Erythroblast (primary cell): ENCODE results near the gene FOXN1.
"Not testable (repeated sequence)": the region's sequence is repeated elsewhere in the genome, so short reads cannot be mapped to it uniquely, and the experiment has no call there.

Experiments
- DNase-seq, 2 experiments: peaks; one replicate each; lab custom pipeline; 2025; lab: John Stamatoyannopoulos, UW
- GATA1 ChIP-seq: IDR thresholded peaks from 2 replicates; pipeline ENCODE4 v1.6.1; 2011; ENCODE audit warnings: low read depth, mild to moderate bottlenecking, control low read depth, low read length, moderate library complexity
- POLR2A ChIP-seq: IDR thresholded peaks from 2 replicates; pipeline ENCODE4 v1.6.1; 2011; ENCODE audit warnings: mild to moderate bottlenecking, low read length

The FOXN1 gene

GRCh38 chr17:28520687-28521086 is 14.5 kb downstream of the FOXN1 start:
- no peak for DNase-seq
- no peak for TF ChIP-seq GATA1
- no peak for TF ChIP-seq POLR2A

GRCh38 chr17:28521311-28522085 is 15.3 kb downstream of the FOXN1 start:
- no peak for DNase-seq
- TF ChIP-seq GATA1 (no peak), POLR2A (no peak)

- not testable (repeated sequence) for DNase-seq
These were observed 16.1 kb downstream of the FOXN1 start for GRCh38 chr17:28522281-28522680.

GRCh38 chr17:28523186-28523585 is 17.0 kb downstream of the FOXN1 start:
- TF ChIP-seq POLR2A (no peak), GATA1 (no peak)
- no peak for DNase-seq

GRCh38 chr17:28523876-28524275 is 17.7 kb downstream of the FOXN1 start:
- TF ChIP-seq GATA1 (no peak), POLR2A (no peak)

GRCh38 chr17:28524476-28525424 is 18.6 kb downstream of the FOXN1 start:
- no peak for DNase-seq
- TF ChIP-seq POLR2A (no peak), GATA1 (no peak)

More at GRCh38 chr17:28523876-28524275, 17.7 kb downstream of the FOXN1 start:
- no peak for DNase-seq

GRCh38 chr17:28526381-28526780 is 20.2 kb downstream of the FOXN1 start:
- TF ChIP-seq POLR2A (no peak), GATA1 (no peak)

GRCh38 chr17:28527181-28527681 is 21.1 kb downstream of the FOXN1 start:
- no peak for TF ChIP-seq POLR2A
- TF ChIP-seq GATA1: no peak
- DNase-seq: peak; percentile 71 to 92

More at GRCh38 chr17:28526381-28526780, 20.2 kb downstream of the FOXN1 start:
- DNase-seq: no peak

- TF ChIP-seq POLR2A (no peak), GATA1 (no peak)
- DNase-seq: no peak
These were observed 21.7 kb downstream of the FOXN1 start for GRCh38 chr17:28527859-28528258.

- TF ChIP-seq POLR2A: no peak
- TF ChIP-seq GATA1: no peak
- peak; percentile 30 to 33 for DNase-seq
These were observed 22.3 kb downstream of the FOXN1 start for GRCh38 chr17:28528327-28529012.

GRCh38 chr17:28529013-28529400 is 22.9 kb downstream of the FOXN1 start:
- TF ChIP-seq GATA1: no peak
- TF ChIP-seq POLR2A: no peak
- no peak for DNase-seq

GRCh38 chr17:28530250-28530649 is 24.1 kb downstream of the FOXN1 start:
- no peak for DNase-seq
- no peak for TF ChIP-seq POLR2A
- TF ChIP-seq GATA1: no peak

- TF ChIP-seq POLR2A: no peak
- TF ChIP-seq GATA1: no peak
- DNase-seq: no peak
These were observed 24.8 kb downstream of the FOXN1 start for GRCh38 chr17:28530926-28531325.

- no peak for DNase-seq
- TF ChIP-seq GATA1 (no peak), POLR2A (no peak)
These were observed 26.2 kb downstream of the FOXN1 start for GRCh38 chr17:28532050-28532960.
